ENCODE measurements around the gene KAT2B.

The KAT2B gene

DNA sequence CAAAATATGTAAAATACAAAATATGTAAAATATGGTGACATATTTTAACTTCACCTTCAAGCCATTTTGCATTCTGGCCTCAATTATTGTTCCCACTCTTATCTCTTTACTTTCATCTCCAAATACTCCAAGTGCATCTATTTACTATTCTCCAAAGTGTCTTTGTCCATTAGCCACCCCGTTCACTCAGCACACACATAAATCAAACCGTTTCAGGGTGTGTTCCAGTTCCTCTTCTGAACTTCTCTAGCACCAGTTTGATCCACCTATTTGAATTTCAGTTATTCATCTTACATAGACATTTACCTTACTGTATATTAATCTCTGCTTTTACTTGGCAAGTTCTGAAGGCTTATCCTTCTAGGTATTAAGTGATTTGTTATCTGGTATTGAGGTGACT, 100.6 kb downstream of the KAT2B start:
- no peak for DNase-seq (ENCODE audit: low read depth)
- TF ChIP-seq, protein P1, sequence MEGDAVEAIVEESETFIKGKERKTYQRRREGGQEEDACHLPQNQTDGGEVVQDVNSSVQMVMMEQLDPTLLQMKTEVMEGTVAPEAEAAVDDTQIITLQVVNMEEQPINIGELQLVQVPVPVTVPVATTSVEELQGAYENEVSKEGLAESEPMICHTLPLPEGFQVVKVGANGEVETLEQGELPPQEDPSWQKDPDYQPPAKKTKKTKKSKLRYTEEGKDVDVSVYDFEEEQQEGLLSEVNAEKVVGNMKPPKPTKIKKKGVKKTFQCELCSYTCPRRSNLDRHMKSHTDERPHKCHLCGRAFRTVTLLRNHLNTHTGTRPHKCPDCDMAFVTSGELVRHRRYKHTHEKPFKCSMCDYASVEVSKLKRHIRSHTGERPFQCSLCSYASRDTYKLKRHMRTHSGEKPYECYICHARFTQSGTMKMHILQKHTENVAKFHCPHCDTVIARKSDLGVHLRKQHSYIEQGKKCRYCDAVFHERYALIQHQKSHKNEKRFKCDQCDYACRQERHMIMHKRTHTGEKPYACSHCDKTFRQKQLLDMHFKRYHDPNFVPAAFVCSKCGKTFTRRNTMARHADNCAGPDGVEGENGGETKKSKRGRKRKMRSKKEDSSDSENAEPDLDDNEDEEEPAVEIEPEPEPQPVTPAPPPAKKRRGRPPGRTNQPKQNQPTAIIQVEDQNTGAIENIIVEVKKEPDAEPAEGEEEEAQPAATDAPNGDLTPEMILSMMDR (IDR thresholded peaks at IDR 0.05; ENCODE audit: control insufficient read depth, extremely low read depth, insufficient read depth), result no peak
- H3K4me3 ChIP-seq (ENCODE audit: low read depth, low read length), result no peak overlapping the region

DNA sequence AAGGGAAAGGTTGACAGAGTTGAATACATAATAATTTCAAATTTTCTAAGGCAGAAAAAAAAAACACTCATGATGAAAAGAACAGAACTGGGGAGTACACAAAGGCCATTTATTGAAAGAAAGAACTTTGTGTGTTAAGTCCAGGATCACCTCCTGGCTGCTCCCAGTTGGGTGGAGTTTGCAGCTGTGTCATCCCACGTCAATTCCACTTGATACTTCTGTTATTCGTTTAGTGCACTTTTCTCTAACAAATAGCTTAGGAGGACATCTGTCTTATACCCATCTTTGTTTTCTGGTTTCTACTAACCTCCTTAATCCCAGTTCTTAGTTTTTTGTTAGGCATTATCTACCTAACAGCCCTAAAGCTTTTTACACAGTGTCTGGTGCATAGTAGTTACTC, 101.1 kb downstream of the KAT2B start:
- no peak for DNase-seq (ENCODE audit: low read depth)
- no peak overlapping the region for H3K4me3 ChIP-seq (ENCODE audit: low read depth, low read length)
- TF ChIP-seq, protein P1 (IDR thresholded peaks at IDR 0.05; ENCODE audit: control insufficient read depth, extremely low read depth, insufficient read depth), result no peak

DNA sequence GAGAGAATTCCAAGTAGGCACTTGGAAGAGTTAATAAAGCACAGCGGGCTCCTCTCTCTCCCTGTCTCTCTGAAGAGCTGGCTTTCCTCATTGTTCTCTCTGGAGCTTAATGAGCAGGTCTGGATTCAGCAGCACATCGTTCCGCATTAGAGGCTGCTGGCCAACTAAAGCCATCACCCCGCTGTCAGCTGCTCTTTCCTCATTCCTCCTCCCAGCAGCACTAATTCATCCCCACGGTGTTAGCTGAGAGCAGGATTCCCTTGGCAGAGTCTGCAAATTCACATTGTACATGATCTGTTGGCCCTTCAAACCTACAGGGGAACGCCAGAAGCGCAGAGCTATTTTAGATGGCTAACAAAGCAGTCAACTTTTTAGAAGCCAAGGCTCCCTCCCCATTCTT, 101.6 kb downstream of the KAT2B start:
- H3K4me3 ChIP-seq (ENCODE audit: low read depth, low read length), result no peak overlapping the region
- TF ChIP-seq, protein P1 (IDR thresholded peaks at IDR 0.05; ENCODE audit: control insufficient read depth, extremely low read depth, insufficient read depth), result no peak
- DNase-seq (ENCODE audit: low read depth), result no peak

DNA sequence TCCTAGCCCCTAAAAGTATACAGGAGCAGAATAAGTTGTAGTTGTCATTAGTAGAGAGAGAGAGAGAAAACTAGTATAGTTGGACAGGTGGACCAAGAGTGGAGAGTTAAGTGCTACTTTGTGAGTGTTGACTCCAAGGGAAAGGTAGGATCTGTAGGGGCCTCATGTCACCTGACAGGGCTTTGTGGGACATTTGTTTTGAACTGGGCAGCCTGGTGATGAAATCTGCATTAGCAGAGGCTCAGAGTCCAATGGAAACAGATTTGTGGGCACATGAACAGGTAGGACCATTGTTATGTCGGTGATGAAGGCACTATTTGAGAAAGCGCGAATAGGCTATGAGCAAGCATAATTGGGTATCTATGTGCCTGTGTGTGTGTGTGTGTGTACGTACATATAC, 102.3 kb downstream of the KAT2B start:
- TF ChIP-seq, protein P1 (IDR thresholded peaks at IDR 0.05; ENCODE audit: control insufficient read depth, extremely low read depth, insufficient read depth), result no peak
- no peak overlapping the region for H3K4me3 ChIP-seq (ENCODE audit: low read depth, low read length)
- no peak for DNase-seq (ENCODE audit: low read depth)

DNA sequence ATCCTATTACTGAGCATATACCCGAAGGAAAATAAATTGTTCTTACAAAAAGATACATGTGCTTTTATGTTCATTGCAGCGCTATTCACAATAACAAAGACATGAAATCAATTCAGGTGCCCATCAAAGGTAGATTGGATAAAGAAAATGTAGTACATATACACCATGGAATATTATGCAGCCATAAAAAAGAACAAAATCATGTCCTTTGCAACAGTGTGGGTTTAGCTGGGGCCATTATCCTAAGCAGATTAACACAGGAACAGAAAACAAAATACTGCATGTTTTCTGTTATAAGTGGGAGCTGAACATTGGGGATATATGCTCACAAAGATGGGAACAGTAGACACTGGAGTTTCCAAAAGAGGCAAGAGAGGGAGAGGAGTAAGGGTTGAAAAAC, 103.3 kb downstream of the KAT2B start:
- H3K4me3 ChIP-seq (ENCODE audit: low read depth, low read length), result no peak overlapping the region
- TF ChIP-seq, protein P1 (IDR thresholded peaks at IDR 0.05; ENCODE audit: control insufficient read depth, extremely low read depth, insufficient read depth), result no peak
- no peak for DNase-seq (ENCODE audit: low read depth)

DNA sequence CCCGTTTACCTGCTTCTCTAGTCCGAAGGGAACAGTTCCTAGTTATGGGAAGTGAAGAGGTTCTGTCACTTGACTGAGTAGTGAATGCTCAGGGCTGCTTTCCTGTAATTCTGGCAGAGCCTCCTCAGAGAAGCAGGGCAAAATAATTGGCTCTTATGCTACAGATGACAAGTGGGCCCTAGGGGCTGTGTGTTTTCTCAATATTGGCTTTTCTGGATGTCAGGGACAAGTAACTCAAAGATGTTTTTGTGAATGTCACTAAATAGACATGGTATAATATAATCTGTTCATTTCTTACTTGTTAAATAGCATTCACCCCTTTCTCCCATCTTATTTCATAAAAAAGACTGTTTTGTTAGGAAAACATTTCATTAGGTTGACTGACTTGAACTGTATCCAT, 105.6 kb downstream of the KAT2B start:
- TF ChIP-seq, protein P1 (IDR thresholded peaks at IDR 0.05; ENCODE audit: control insufficient read depth, extremely low read depth, insufficient read depth), result no peak
- no peak for DNase-seq (ENCODE audit: low read depth)
- no peak overlapping the region for H3K4me3 ChIP-seq (ENCODE audit: low read depth, low read length)

DNA sequence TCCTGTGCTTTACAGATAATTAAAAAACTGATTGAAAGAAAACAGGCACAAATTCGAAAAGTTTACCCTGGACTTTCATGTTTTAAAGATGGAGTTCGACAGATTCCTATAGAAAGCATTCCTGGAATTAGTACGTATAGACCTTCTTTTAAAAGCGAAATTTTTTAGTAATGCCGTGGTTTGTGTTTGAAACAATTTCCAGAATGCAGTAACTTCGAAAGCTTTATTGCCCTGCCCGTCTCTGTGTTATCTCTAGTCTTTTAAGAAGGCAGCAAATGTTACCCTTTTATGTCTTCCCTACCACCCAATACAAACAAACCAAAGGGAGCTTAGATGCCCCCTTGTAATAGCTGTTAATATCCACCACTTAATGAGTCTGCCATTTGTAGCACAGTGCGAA, 106.1 kb downstream of the KAT2B start:
- no peak for DNase-seq (ENCODE audit: low read depth)
- no peak overlapping the region for H3K4me3 ChIP-seq (ENCODE audit: low read depth, low read length)
- TF ChIP-seq, protein P1 (IDR thresholded peaks at IDR 0.05; ENCODE audit: control insufficient read depth, extremely low read depth, insufficient read depth), result no peak
